ENCODE measurements around the gene WDR62.

WDR62 gene

DNA sequence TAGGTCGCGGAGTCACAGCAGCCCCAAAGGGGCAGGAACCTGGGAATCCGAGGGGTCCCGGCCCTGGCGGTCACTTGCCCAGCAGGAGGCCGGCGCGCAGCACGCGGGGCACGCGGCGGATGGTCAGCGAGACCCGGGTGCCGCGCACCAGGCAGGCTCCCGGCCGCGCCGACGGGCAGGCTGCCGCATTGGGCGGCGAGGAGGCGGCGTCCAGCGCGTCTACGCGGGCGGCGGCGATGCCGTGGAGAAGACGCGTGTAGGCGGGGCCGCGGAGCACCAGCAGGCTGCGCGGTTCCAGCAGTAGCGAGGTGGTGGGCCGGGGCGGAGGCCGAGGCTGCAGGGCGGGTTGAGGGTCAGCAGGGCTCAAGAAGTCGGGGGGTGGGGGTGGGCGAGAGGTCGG, 45.5 kb upstream of the WDR62 start:
- TF ChIP-seq POLR2AphosphoS5 (IDR thresholded peaks at IDR 0.05; ENCODE audit: low read depth) (no peak), REST (IDR thresholded peaks at IDR 0.05; ENCODE audit: insufficient replicate concordance, low read depth) (no peak), SPI1 (IDR thresholded peaks at IDR 0.05; ENCODE audit: borderline replicate concordance, low read depth) (no peak), CTCF (IDR thresholded peaks at IDR 0.05; ENCODE audit: insufficient read depth, low read length) (no peak), GABPA (IDR thresholded peaks at IDR 0.05; ENCODE audit: low read depth) (no peak)
- no peak overlapping the region for H3K27ac ChIP-seq (replicated peaks)
- no peak overlapping the region for H3K4me3 ChIP-seq (replicated peaks; ENCODE audit: insufficient read depth, low read length)
- DNase-seq (ENCODE audit: low read depth in 1 of 2, low spot score in 1 of 2): peak in 1 of 2 experiments; percentile 36
- H3K27me3 ChIP-seq (ENCODE audit: insufficient read depth, poor library complexity, severe bottlenecking): no peaks in the 10 kb centered on the region

DNA sequence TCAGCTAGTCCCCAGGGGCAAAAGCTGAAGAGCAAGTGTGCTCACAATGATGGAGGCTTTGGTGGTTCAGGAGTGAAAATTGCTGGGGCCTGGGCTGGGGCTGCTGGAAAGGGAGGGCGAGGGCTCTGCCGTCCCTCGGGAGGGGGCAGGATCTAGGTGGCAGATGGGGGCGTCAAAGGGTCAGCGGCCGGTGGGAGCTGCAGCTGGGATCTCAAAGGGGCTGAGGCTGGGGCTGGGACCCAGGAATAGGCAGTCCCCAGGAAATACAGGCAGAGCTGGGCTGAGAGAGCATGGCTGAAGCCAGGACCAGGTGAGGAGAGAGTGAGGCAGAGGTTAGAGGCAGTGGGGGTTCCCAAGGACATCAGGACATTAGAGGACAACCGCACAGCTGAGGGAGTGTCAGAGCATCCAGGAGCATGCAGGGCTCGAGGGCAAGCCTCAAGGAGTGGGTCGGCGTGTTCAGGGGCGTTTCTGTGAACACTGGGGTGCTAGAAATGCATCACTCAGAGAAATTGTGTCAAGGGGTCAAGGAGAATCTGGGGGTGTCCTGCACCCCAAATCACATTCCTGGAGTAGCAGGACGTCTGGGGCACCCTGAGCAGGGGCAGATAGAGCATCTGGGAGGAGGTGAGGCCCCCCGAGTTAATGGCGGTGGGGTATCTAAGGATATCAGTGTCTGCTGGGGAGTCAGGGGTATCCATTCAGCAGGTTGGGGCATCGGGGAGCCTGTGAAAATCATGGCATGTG, 44.9 kb upstream of the WDR62 start:
- H3K4me3 ChIP-seq (replicated peaks; ENCODE audit: insufficient read depth, low read length): no peak overlapping the region
- no peaks in the 10 kb centered on the region for H3K27me3 ChIP-seq (ENCODE audit: insufficient read depth, poor library complexity, severe bottlenecking)
- DNase-seq (ENCODE audit: low read depth in 1 of 2, low spot score in 1 of 2): no peak
- no peak overlapping the region for H3K27ac ChIP-seq (replicated peaks)
- TF ChIP-seq GABPA (IDR thresholded peaks at IDR 0.05; ENCODE audit: low read depth) (no peak), CTCF (IDR thresholded peaks at IDR 0.05; ENCODE audit: insufficient read depth, low read length) (no peak), REST (IDR thresholded peaks at IDR 0.05; ENCODE audit: insufficient replicate concordance, low read depth) (no peak), POLR2AphosphoS5 (IDR thresholded peaks at IDR 0.05; ENCODE audit: low read depth) (no peak; the same call in 1 of the 2 replicates), SPI1 (IDR thresholded peaks at IDR 0.05; ENCODE audit: borderline replicate concordance, low read depth) (no peak)

- DNase-seq (ENCODE audit: low read depth in 1 of 2, low spot score in 1 of 2): no peak
- no peak overlapping the region for H3K27ac ChIP-seq (replicated peaks)
- TF ChIP-seq SPI1 (IDR thresholded peaks at IDR 0.05; ENCODE audit: borderline replicate concordance, low read depth): no peak
- no peak for TF ChIP-seq REST (IDR thresholded peaks at IDR 0.05; ENCODE audit: insufficient replicate concordance, low read depth)
- no peak for TF ChIP-seq POLR2AphosphoS5 (IDR thresholded peaks at IDR 0.05; ENCODE audit: low read depth)
- TF ChIP-seq GABPA (IDR thresholded peaks at IDR 0.05; ENCODE audit: low read depth): no peak
- TF ChIP-seq CTCF (IDR thresholded peaks at IDR 0.05; ENCODE audit: insufficient read depth, low read length): no peak
- H3K27me3 ChIP-seq (ENCODE audit: insufficient read depth, poor library complexity, severe bottlenecking): no peaks in the 10 kb centered on the region
- H3K4me3 ChIP-seq (replicated peaks; ENCODE audit: insufficient read depth, low read length): no peak overlapping the region
Measured at GRCh38 chr19:36010402-36010801, 44.3 kb upstream of the WDR62 start.
